Sigmoid colon (tissue), 7 donors: ENCODE results near the gene SNX32. TPM values are rescaled to one million over a fixed set of nuclear protein-coding genes. Genes with fewer than 3 reads are reported as not detected.

Experiments used
- DNase-seq: peaks from one replicate; pipeline ENCODE4 v3.0.0-alpha.2; 2019
- H3K27ac ChIP-seq, 4 donors: fragments of 200-600 bp; sonication (generic); one replicate each; pipeline ENCODE4 v1.5.1; 2016 to 2019; ENCODE audit warnings: mild to moderate bottlenecking in 1 of 4
- H3K27me3 ChIP-seq, 3 donors: fragments of 200-600 bp; sonication (generic); one replicate each; pipeline ENCODE4 v1.5.1; 2019; ENCODE audit warnings: mild to moderate bottlenecking in 1 of 3
- H3K36me3 ChIP-seq, 4 donors: fragments of 200-600 bp; sonication (generic); one replicate each; pipeline ENCODE4 v1.5.1; 2016 to 2019
- H3K4me1 ChIP-seq, 4 donors: fragments of 200-600 bp; sonication (generic); one replicate each; pipeline ENCODE4 v1.5.1; 2017 to 2019
- H3K4me3 ChIP-seq, 4 donors: fragments of 200-600 bp; sonication (generic); one replicate each; pipeline ENCODE4 v1.5.1; 2017 to 2019; ENCODE audit warnings: mild to moderate bottlenecking in 2 of 4, moderate library complexity in 1 of 4
- H3K9me3 ChIP-seq, 4 donors: fragments of 200-600 bp in 3 of 4; sonication (generic) in 3 of 4; one replicate each; pipeline versions ENCODE4 v1.5.1 to v1.6.1; 2013 to 2019
- CTCF ChIP-seq, 4 experiments: fragments of 450-650 bp in 3 of 4; fragments of 200-600 bp in 1 of 4; IDR thresholded peaks; one replicate each; pipeline ENCODE4 v1.5.1; 2016 to 2019; ENCODE audit warnings: antibody characterized with exemption in 4 of 4, mild to moderate bottlenecking in 3 of 4, moderate library complexity in 2 of 4
- EP300 ChIP-seq, 4 donors: sonication (generic); formaldehyde crosslinking; IDR thresholded peaks; one replicate each; pipeline ENCODE4 v1.6.1; 2017; ENCODE audit warnings: antibody characterized with exemption in 4 of 4
- POLR2A ChIP-seq, 2 donors: fragments of 450-650 bp; IDR thresholded peaks; one replicate each; pipeline ENCODE4 v1.6.1; 2016; ENCODE audit warnings: antibody characterized with exemption in 2 of 2, mild to moderate bottlenecking in 2 of 2, moderate library complexity in 2 of 2
- POLR2AphosphoS5 ChIP-seq, 4 donors: sonication (generic); formaldehyde crosslinking; IDR thresholded peaks; one replicate each; pipeline ENCODE4 v1.6.1; 2017; ENCODE audit warnings: antibody characterized with exemption in 4 of 4
- WGBS, 2 donors: extraction: QIAGEN DNeasy Blood & Tissue Kit; methylation state at CpG; one replicate each; pipeline ENCODE4 v1.1.7; 2013; 5-methylcytosine and 5-hydroxymethylcytosine counted together
- intact Hi-C: fragments of 100-400 bp; cut with DNase I; formaldehyde crosslinking; loops from one replicate; pipeline ENCODE4 v1.15.1; 2023
- polyA plus RNA-seq, 3 donors: library from polyadenylated mRNA; stranded (reverse); fragments of 200-250 nt; gene quantifications; one replicate each; pipeline ENCODE4 v1.2.3, GENCODE V29; 2013
- total RNA-seq, 4 donors: library from RNA; depleted of rRNA; stranded (reverse); fragments of >200 nt; gene quantifications; one replicate each; pipeline ENCODE4 v1.1.0, GENCODE V29; 2016
- donor health status: healthy with polysubstance abuse.
- donor health status: Bipolar disorder and iron deficiency.
- donor health status: healthy.

Gene SNX32
- total and polyA plus RNA-seq, 7 donors = 0.27 to 1.5 (median 0.70) TPM; not detected in 1

DNA sequence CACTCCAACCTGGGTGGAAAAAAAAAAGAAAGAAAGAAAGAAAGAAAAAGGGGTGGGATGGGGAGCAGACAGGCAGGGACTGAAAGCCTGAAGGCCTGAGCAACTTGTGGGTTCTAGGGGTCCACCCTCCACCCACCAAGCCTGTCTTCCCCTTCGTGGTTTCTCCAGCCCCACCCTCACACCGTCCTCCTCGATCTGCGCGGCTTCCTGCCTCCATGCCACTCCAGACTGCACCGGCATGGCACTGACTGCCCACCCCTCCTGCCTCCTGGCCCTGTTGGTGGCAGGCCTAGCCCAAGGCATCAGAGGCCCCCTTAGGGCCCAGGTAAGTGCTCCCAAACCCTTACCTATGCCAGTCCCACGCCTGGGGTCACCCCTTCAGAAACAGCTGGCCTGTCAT, 45.9 kb downstream of the SNX32 start, which contains the start of gene CTSW:
CTSW (plus strand) TSS at position 221 of the 400 bp plus-strand sequence; CDS start at position 239, 18 bp downstream.
- Histone ChIP-seq H3K4me3 (no peak within 1 kb of the TSS), H3K36me3 (peaks cover 4 to 26% (median 10%) of the 10 kb centered on the region in 4 donors), H3K27me3 (no peaks in the 10 kb centered on the region), H3K27ac (no peak within 1 kb of the TSS), H3K4me1 (peaks cover 0 to 6% (median 5%) of the 10 kb centered on the region in 4 donors), H3K9me3 (no peaks in the 10 kb centered on the region)
- 36 to 42% methylated on average over 7 of the region's 7 CpGs for WGBS, 2 donors
- intact Hi-C loops = no loop called here
- no peak for TF ChIP-seq CTCF (IDR thresholded peaks at IDR 0.05)
- TF ChIP-seq POLR2A (IDR thresholded peaks at IDR 0.05) = no peak
- TF ChIP-seq POLR2AphosphoS5 (IDR thresholded peaks at IDR 0.05) = no peak
- TF ChIP-seq EP300 (IDR thresholded peaks at IDR 0.05) = no peak
- no peak for DNase-seq

DNA sequence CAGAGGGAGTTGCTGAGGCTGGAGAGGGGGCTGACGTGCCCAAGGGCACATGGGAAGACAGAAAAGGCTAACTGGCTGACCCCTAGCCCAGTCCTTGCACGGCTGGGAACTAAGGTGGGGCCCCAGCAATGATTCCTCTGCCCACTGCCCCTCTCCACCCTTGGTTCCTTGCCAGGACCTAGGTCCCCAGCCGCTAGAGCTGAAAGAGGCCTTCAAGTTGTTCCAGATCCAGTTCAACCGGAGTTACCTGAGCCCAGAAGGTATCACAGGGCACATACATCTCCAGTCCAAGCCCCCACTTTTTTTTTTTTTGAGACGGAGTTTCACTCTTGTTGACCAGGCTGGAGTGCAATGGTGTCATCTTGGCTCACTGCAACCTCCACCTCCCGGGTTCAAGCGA, 46.3 kb downstream of the SNX32 start:
- Histone ChIP-seq H3K4me3 (no peak overlapping the region), H3K9me3 (no peaks in the 10 kb centered on the region), H3K4me1 (peaks cover 0 to 10% (median 9%) of the 10 kb centered on the region in 4 donors), H3K27ac (no peak overlapping the region), H3K27me3 (no peaks in the 10 kb centered on the region), H3K36me3 (peaks cover 4 to 26% (median 12%) of the 10 kb centered on the region in 4 donors)
- TF ChIP-seq POLR2A (IDR thresholded peaks at IDR 0.05) = no peak
- WGBS, 2 donors = 66 to 77% methylated on average over 7 of the region's 7 CpGs
- no peak for DNase-seq
- intact Hi-C loops = no loop called here

- Histone ChIP-seq H3K27me3 (no peaks in the 10 kb centered on the region), H3K4me3 (no peak overlapping the region), H3K4me1 (peaks cover 0 to 11% (median 10%) of the 10 kb centered on the region in 4 donors), H3K36me3 (peaks cover 4 to 34% (median 14%) of the 10 kb centered on the region in 4 donors), H3K9me3 (no peaks in the 10 kb centered on the region), H3K27ac (no peak overlapping the region)
- no peak for TF ChIP-seq CTCF (IDR thresholded peaks at IDR 0.05)
- TF ChIP-seq POLR2A (IDR thresholded peaks at IDR 0.05) = no peak
- TF ChIP-seq EP300 (IDR thresholded peaks at IDR 0.05) = no peak
- TF ChIP-seq POLR2AphosphoS5 (IDR thresholded peaks at IDR 0.05) = no peak
- no peak for DNase-seq
- intact Hi-C loops = no loop called here
- 67 to 79% methylated on average over 7 of the region's 7 CpGs for WGBS, 2 donors
Observed at GRCh38 chr11:65880844-65881421, 47.2 kb downstream of the SNX32 start.

DNA sequence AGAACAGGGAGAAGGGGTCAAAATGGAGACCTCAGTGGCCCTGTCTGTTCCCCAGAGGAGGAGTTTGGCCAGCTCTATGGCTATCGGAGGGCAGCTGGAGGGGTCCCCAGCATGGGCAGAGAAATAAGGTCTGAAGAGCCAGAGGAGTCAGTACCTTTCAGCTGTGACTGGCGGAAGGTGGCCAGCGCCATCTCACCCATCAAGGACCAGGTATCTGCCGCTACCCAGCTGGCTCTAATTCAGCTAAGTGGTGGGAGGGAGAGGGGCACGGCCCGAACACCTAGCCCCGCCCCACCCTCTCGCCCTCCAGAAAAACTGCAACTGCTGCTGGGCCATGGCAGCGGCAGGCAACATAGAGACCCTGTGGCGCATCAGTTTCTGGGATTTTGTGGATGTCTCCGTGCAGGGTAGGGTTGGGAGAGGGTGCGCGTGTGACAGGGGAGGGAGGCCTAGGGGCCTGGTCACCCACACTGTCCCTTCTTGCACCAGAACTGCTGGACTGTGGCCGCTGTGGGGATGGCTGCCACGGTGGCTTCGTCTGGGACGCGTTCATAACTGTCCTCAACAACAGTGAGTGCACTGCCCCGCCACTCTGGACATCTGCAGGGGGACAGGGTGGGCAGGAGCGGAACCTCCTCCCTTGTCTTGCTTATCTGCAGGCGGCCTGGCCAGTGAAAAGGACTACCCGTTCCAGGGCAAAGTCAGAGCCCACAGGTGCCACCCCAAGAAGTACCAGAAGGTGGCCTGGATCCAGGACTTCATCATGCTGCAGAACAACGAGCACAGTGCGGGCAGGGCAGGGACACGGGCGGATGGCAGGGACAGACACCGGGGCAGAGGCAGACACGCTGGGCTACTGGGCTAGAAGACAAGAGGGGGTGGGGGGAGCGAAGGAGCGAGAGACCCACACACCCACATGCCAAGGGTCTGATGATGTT, 48.6 kb downstream of the SNX32 start:
- H3K4me3 ChIP-seq = no peak overlapping the region
- TF ChIP-seq CTCF (IDR thresholded peaks at IDR 0.05) = no peak
- no peak for TF ChIP-seq POLR2A (IDR thresholded peaks at IDR 0.05)
- no peak for TF ChIP-seq POLR2AphosphoS5 (IDR thresholded peaks at IDR 0.05)
- TF ChIP-seq EP300 (IDR thresholded peaks at IDR 0.05) = no peak
- peaks cover 4 to 45% (median 15%) of the 10 kb centered on the region in 4 donors for H3K36me3 ChIP-seq
- peaks cover 0 to 19% (median 18%) of the 10 kb centered on the region in 4 donors for H3K4me1 ChIP-seq
- intact Hi-C loops = no loop called here
- WGBS, 2 donors = 88 to 94% methylated on average over 30 of the region's 30 CpGs
- DNase-seq = peak; percentile 67
- no peaks in the 10 kb centered on the region for H3K27me3 ChIP-seq
- H3K9me3 ChIP-seq = no peaks in the 10 kb centered on the region
- H3K27ac ChIP-seq = no peak overlapping the region
